H9 (cell line): ENCODE results near the gene CFL1. TPM values are rescaled to one million over a fixed set of nuclear protein-coding genes. Genes with fewer than 3 reads are reported as not detected.

Experiments used
- DNase-seq: peaks from one replicate; pipeline ENCODE4 v3.0.0-alpha.2; 2017
- H2AFZ ChIP-seq: one replicate; pipeline ENCODE4 v1.6.1; 2013; ENCODE audit warnings: mild to moderate bottlenecking, low read length, control low read depth, moderate library complexity
- H2AK5ac ChIP-seq: 2 replicates; pipeline ENCODE4 v1.6.1; 2013; ENCODE audit warnings: low read length, control low read depth, mixed read lengths; ENCODE audit not compliant: insufficient read length
- H2BK120ac ChIP-seq: one replicate; pipeline ENCODE4 v1.6.1; 2013; ENCODE audit warnings: low read depth, mild to moderate bottlenecking, low read length, control low read depth, inconsistent platforms; ENCODE audit not compliant: poor library complexity, severe bottlenecking
- H2BK12ac ChIP-seq: 2 replicates; pipeline ENCODE4 v1.6.1; 2013; ENCODE audit warnings: low read length, control low read depth, mixed read lengths, low read depth; ENCODE audit not compliant: insufficient read length
- H2BK15ac ChIP-seq: 2 replicates; pipeline ENCODE4 v1.6.1; 2013; ENCODE audit warnings: low read depth, low read length, control low read depth
- H2BK20ac ChIP-seq: one replicate; pipeline ENCODE4 v1.6.1; 2013; ENCODE audit warnings: low read depth, mild to moderate bottlenecking, low read length, control low read depth, inconsistent platforms; ENCODE audit not compliant: poor library complexity, severe bottlenecking
- H2BK5ac ChIP-seq: 2 replicates; pipeline ENCODE4 v1.6.1; 2013; ENCODE audit warnings: low read length, control low read depth, mixed read lengths; ENCODE audit not compliant: insufficient read length
- H3K14ac ChIP-seq: 2 replicates; pipeline ENCODE4 v1.6.1; 2013; ENCODE audit warnings: low read length, control low read depth; ENCODE audit not compliant: insufficient read depth
- H3K18ac ChIP-seq: 2 replicates; pipeline ENCODE4 v1.6.1; 2013; ENCODE audit warnings: low read depth, mild to moderate bottlenecking, mixed read lengths, low read length, control low read depth; ENCODE audit not compliant: insufficient read length
- H3K23ac ChIP-seq: 2 replicates; pipeline ENCODE4 v1.6.1; 2013; ENCODE audit warnings: low read length, control low read depth, mixed read lengths, low read depth; ENCODE audit not compliant: insufficient read length
- H3K23me2 ChIP-seq: 2 replicates; pipeline ENCODE4 v1.6.1; 2013; ENCODE audit warnings: low read depth, mild to moderate bottlenecking, mixed read lengths, low read length, control low read depth; ENCODE audit not compliant: insufficient read length, poor library complexity, severe bottlenecking
- H3K27ac ChIP-seq: 2 replicates; pipeline ENCODE4 v1.5.1; 2013; ENCODE audit warnings: low read length, control low read depth, mixed read lengths, low read depth; ENCODE audit not compliant: insufficient read length
- H3K27me3 ChIP-seq: 2 replicates; pipeline ENCODE4 v1.6.1; 2013; ENCODE audit warnings: low read length, control low read depth, inconsistent platforms; ENCODE audit not compliant: insufficient read depth
- H3K4ac ChIP-seq: 2 replicates; pipeline ENCODE4 v1.6.1; 2013; ENCODE audit warnings: low read depth, mild to moderate bottlenecking, control low read depth, inconsistent platforms, low read length, moderate library complexity
- H3K4me1 ChIP-seq: 2 replicates; pipeline ENCODE4 v1.6.1; 2013; ENCODE audit warnings: low read length, control low read depth, inconsistent platforms; ENCODE audit not compliant: insufficient read depth
- H3K4me2 ChIP-seq: 2 replicates; pipeline ENCODE4 v1.6.1; 2013; ENCODE audit warnings: low read length, control low read depth, mixed read lengths; ENCODE audit not compliant: insufficient read length, insufficient read depth
- H3K56ac ChIP-seq: 2 replicates; pipeline ENCODE4 v1.6.1; 2013; ENCODE audit warnings: low read depth, mild to moderate bottlenecking, mixed read lengths, low read length, control low read depth; ENCODE audit not compliant: insufficient read length
- H3K79me1 ChIP-seq: 2 replicates; pipeline ENCODE4 v1.6.1; 2013; ENCODE audit warnings: low read depth, mild to moderate bottlenecking, moderate library complexity, low read length, control low read depth, inconsistent platforms; ENCODE audit not compliant: insufficient read depth, poor library complexity, severe bottlenecking
- H3K79me2 ChIP-seq: 2 replicates; pipeline ENCODE4 v1.6.1; 2013; ENCODE audit warnings: low read length, control low read depth, inconsistent platforms; ENCODE audit not compliant: insufficient read depth
- H3K9ac ChIP-seq: 2 replicates; pipeline ENCODE4 v1.6.1; 2013; ENCODE audit warnings: low read length, control low read depth, mixed read lengths; ENCODE audit not compliant: insufficient read length; ENCODE audit errors: extremely low read depth
- H3K9me3 ChIP-seq: one replicate; pipeline ENCODE4 v1.6.1; 2013; ENCODE audit warnings: low read depth, low read length, inconsistent platforms; ENCODE audit not compliant: control insufficient read depth
- H3T11ph ChIP-seq: one replicate; pipeline ENCODE4 v1.6.1; 2013; ENCODE audit warnings: mild to moderate bottlenecking, low read length, control low read depth, inconsistent platforms
- H4K20me1 ChIP-seq: one replicate; pipeline ENCODE4 v1.6.1; 2013; ENCODE audit not compliant: control insufficient read depth, insufficient read length, insufficient read depth
- H4K5ac ChIP-seq: 2 replicates; pipeline ENCODE4 v1.6.1; 2013; ENCODE audit warnings: low read depth, mild to moderate bottlenecking, mixed read lengths, low read length, control low read depth; ENCODE audit not compliant: insufficient read length
- H4K8ac ChIP-seq: replicated peaks from 2 replicates; pipeline ENCODE4 v1.6.1; 2013; ENCODE audit warnings: low read length, control low read depth, mixed read lengths, low read depth; ENCODE audit not compliant: insufficient read length
- H4K91ac ChIP-seq: 2 replicates; pipeline ENCODE4 v1.6.1; 2013; ENCODE audit warnings: low read depth, mild to moderate bottlenecking, moderate library complexity, mixed read lengths, low read length, control low read depth; ENCODE audit not compliant: insufficient read length
- H3K27ac Mint-ChIP-seq, 3 experiments: 2 replicates in 2 of 3; 3 replicates in 1 of 3; pipeline ENCODE4 v1.8.0; 2020 to 2021; ENCODE audit warnings: mixed read lengths in 3 of 3, mild to moderate bottlenecking in 1 of 3, moderate library complexity in 1 of 3
- H3K27me3 Mint-ChIP-seq: 2 replicates; pipeline ENCODE4 v1.8.0; 2021; ENCODE audit warnings: low read depth, mild to moderate bottlenecking, moderate library complexity, mixed read lengths
- H3K36me3 Mint-ChIP-seq, 3 experiments: 2 replicates in 2 of 3; 3 replicates in 1 of 3; pipeline ENCODE4 v1.8.0; 2020 to 2021; ENCODE audit warnings: low read depth in 3 of 3, mixed read lengths in 3 of 3; ENCODE audit not compliant: insufficient read depth in 1 of 3
- H3K4me1 Mint-ChIP-seq, 2 experiments: 2 replicates each; pipeline ENCODE4 v1.8.0; 2020; ENCODE audit warnings: mixed read lengths in 2 of 2
- H3K4me3 Mint-ChIP-seq, 2 experiments: 2 replicates in 1 of 2; 3 replicates in 1 of 2; pipeline ENCODE4 v1.8.0; 2020 to 2021; ENCODE audit warnings: mild to moderate bottlenecking in 2 of 2, mixed read lengths in 2 of 2, moderate library complexity in 1 of 2
- H3K9me3 Mint-ChIP-seq, 2 experiments: 2 replicates in 1 of 2; 3 replicates in 1 of 2; pipeline ENCODE4 v1.8.0; 2020; ENCODE audit warnings: mild to moderate bottlenecking in 2 of 2, mixed read lengths in 2 of 2, moderate library complexity in 1 of 2
- CTCF ChIP-seq: fragments of 200-600 bp; sonication (generic); conservative IDR thresholded peaks from 3 replicates; pipeline ENCODE4 v1.8.0; 2021; ENCODE audit warnings: antibody characterized with exemption, mild to moderate bottlenecking
- WGBS: extraction: QIAGEN DNeasy Blood & Tissue Kit; methylation state at CpG from one replicate; pipeline ENCODE4 v1.1.7; 2013; ENCODE audit warnings: missing lambda C conversion rate, low lambda C conversion rate, mixed read lengths; ENCODE audit not compliant: insufficient read length; ENCODE audit errors: extremely low coverage; 5-methylcytosine and 5-hydroxymethylcytosine counted together
- total RNA-seq: library from RNA; stranded (reverse); gene quantifications from 2 replicates; pipeline ENCODE4 v1.2.1, GENCODE V29; 2021

Gene CFL1
- total RNA-seq, 1 experiment from 2014 or later, result 1,107 TPM

- DNase-seq, result peak; percentile 75
Measured at GRCh38 chr11:65868076-65868667, 10.2 kb upstream of the CFL1 start.

More at GRCh38 chr11:65868076-65868667, 10.2 kb upstream of the CFL1 start:
- Mint-ChIP-seq H3K27me3 (peaks cover 7% of the 10 kb centered on the region), H3K36me3 (peaks cover 12 to 26% (median 26%) of the 10 kb centered on the region in 3 experiments; a peak in 6 of 7 replicates), H3K9me3 (no peaks in the 10 kb centered on the region; a peak in 1 of 5 replicates), H3K4me3 (peak overlapping the region; percentile 77 to 90), H3K4me1 (peaks cover 14 to 18% of the 10 kb centered on the region in 2 experiments), H3K27ac (no peak overlapping the region)
- Histone ChIP-seq H2BK12ac (no peak overlapping the region), H4K20me1 (no peaks in the 10 kb centered on the region), H2AFZ (no peak overlapping the region), H3K4me2 (peak overlapping the region; percentile 67), H2BK20ac (no peak overlapping the region), H3K9me3 (no peaks in the 10 kb centered on the region), H3K4me1 (no peaks in the 10 kb centered on the region), H4K5ac (no peak overlapping the region), H3T11ph (no peak overlapping the region), H3K18ac (no peak overlapping the region), H4K8ac (no peak overlapping the region), H3K79me1 (no peaks in the 10 kb centered on the region), H2BK15ac (no peak overlapping the region), H3K23ac (no peak overlapping the region), H3K14ac (no peak overlapping the region), H3K23me2 (peaks cover 4% of the 10 kb centered on the region), H3K56ac (no peak overlapping the region), H3K27ac (no peak overlapping the region), H2BK5ac (no peak overlapping the region), H3K4ac (no peak overlapping the region), H4K91ac (no peak overlapping the region), H3K27me3 (peaks cover 3% of the 10 kb centered on the region; the same call in 1 of the 2 replicates), H2AK5ac (no peak overlapping the region), H2BK120ac (no peak overlapping the region), H3K79me2 (no peaks in the 10 kb centered on the region), H3K9ac (no peak overlapping the region)
- TF ChIP-seq CTCF, result no peak
- WGBS, result no CpG with 5 or more reads among the region's 19 CpGs
